Calu3 (cell line): ENCODE data around the gene PORCN. TPM values are rescaled to one million over a fixed set of nuclear protein-coding genes. Genes with fewer than 3 reads are reported as not detected.

Experiments
- BruUV-seq: library from RNA; stranded (reverse); fragments of 400-500 nt; replicated peaks from 2 replicates; lab custom pipeline; 2021; lab: Mats Ljungman, UMichigan
- CTCF ChIA-PET: fragments of 300-600 bp; sonication (Branson Sonifier 250); formaldehyde crosslinking; loops from one replicate; lab custom pipeline; 2022; ENCODE audit warnings: antibody characterized with exemption; lab: Charles Lee
- DNase-seq: peaks from one replicate; pipeline ENCODE4 v3.0.0; 2022
- H3K27ac Mint-ChIP-seq: one replicate; pipeline ENCODE4 v1.8.0; 2022; ENCODE audit warnings: mixed read lengths; ENCODE audit not compliant: unreplicated experiment
- H3K27me3 Mint-ChIP-seq: one replicate; pipeline ENCODE4 v1.8.0; 2022; ENCODE audit warnings: mixed read lengths; ENCODE audit not compliant: unreplicated experiment
- H3K36me3 Mint-ChIP-seq: one replicate; pipeline ENCODE4 v1.8.0; 2022; ENCODE audit warnings: mild to moderate bottlenecking, moderate library complexity, mixed read lengths; ENCODE audit not compliant: insufficient read depth, unreplicated experiment
- H3K4me1 Mint-ChIP-seq: one replicate; pipeline ENCODE4 v1.8.0; 2022; ENCODE audit warnings: mild to moderate bottlenecking, low read depth, mixed read lengths; ENCODE audit not compliant: unreplicated experiment
- H3K4me3 Mint-ChIP-seq: one replicate; pipeline ENCODE4 v1.8.0; 2022; ENCODE audit warnings: mild to moderate bottlenecking, low read depth, moderate library complexity, mixed read lengths; ENCODE audit not compliant: unreplicated experiment
- H3K9me3 Mint-ChIP-seq: one replicate; pipeline ENCODE4 v1.8.0; 2022; ENCODE audit warnings: low read depth, mixed read lengths; ENCODE audit not compliant: unreplicated experiment
- CTCF ChIP-seq: fragments of 200-600 bp; IDR thresholded peaks from one replicate; pipeline ENCODE4 v1.8.0; 2022; ENCODE audit warnings: antibody characterized with exemption; ENCODE audit not compliant: unreplicated experiment
- intact Hi-C: fragments of 100-400 bp; cut with micrococcal nuclease; formaldehyde crosslinking; loops from one replicate; pipeline ENCODE4 v1.10.0; 2022; ENCODE audit not compliant: unreplicated experiment
- total RNA-seq: library from RNA; stranded (reverse); gene quantifications from 2 replicates; pipeline ENCODE4 v1.2.3, GENCODE V29; 2022

The PORCN gene
- total RNA-seq, 1 experiment from 2014 or later, result 19.3 TPM

- H3K4me3 Mint-ChIP-seq, result no peak overlapping the region
Measured at GRCh38 chrX:48513670-48514069, 4.9 kb downstream of the PORCN start.

DNA sequence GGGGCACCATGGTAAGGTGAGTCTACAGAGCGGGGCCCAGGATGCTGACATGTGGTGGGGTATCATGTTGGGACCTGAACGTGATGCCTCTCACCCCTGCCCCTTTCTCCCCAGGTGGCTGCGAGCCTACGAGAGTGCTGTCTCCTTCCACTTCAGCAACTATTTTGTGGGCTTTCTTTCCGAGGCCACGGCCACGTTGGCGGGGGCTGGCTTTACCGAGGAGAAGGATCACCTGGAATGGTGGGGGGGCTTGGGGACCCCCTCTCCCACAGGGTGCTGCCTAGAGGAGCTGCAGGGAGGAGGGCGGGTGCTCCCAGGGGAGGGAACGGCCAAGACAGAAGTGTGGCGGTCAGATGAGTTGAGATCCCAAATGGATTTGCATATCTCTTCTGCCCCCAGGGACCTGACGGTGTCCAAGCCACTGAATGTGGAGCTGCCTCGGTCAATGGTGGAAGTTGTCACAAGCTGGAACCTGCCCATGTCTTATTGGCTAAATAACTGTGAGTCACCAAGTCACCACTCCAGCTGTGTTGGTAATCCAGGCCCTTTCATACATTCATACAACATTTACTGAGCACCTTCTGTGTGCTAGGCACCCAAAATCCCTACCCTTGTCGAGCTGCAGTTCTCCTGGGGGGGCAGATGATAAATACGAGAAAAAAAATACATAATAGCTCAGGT is 5.5 kb downstream of the PORCN start:
- intact Hi-C loops, result loop anchor here (5.0 kb wide), 1 partner anchor 432 kb away; no protein-coding TSS in a partner anchor
- H3K4me3 Mint-ChIP-seq, result no peak overlapping the region
- no peak for TF ChIP-seq CTCF
- peaks cover 17% of the 10 kb centered on the region for H3K4me1 Mint-ChIP-seq
- no peak for DNase-seq
- H3K27me3 Mint-ChIP-seq, result no peaks in the 10 kb centered on the region
- no peak overlapping the region for H3K27ac Mint-ChIP-seq
- no peaks in the 10 kb centered on the region for H3K9me3 Mint-ChIP-seq
- BruUV-seq, result no TSS peak
- CTCF ChIA-PET, result no interaction called here
- peaks cover 17% of the 10 kb centered on the region for H3K36me3 Mint-ChIP-seq

More at GRCh38 chrX:48513670-48514069, 4.9 kb downstream of the PORCN start:
- no peak for TF ChIP-seq CTCF
- Mint-ChIP-seq H3K4me1 (peaks cover 17% of the 10 kb centered on the region), H3K27me3 (no peaks in the 10 kb centered on the region), H3K9me3 (no peaks in the 10 kb centered on the region), H3K36me3 (peaks cover 22% of the 10 kb centered on the region), H3K27ac (no peak overlapping the region)
- CTCF ChIA-PET, result no interaction called here
- no peak for DNase-seq
- no TSS peak for BruUV-seq
- intact Hi-C loops, result loop anchor here (5.0 kb wide), 1 partner anchor 431 kb away; no protein-coding TSS in a partner anchor

GRCh38 chrX:48514868-48515460 is 6.2 kb downstream of the PORCN start:
- CTCF ChIA-PET, result no interaction called here
- intact Hi-C loops, result loop anchor here (5.0 kb wide), 1 partner anchor 433 kb away; no protein-coding TSS in a partner anchor
- peaks cover 11% of the 10 kb centered on the region for H3K4me1 Mint-ChIP-seq
- no TSS peak for BruUV-seq
- H3K27ac Mint-ChIP-seq, result no peak overlapping the region
- H3K36me3 Mint-ChIP-seq, result peaks cover 10% of the 10 kb centered on the region
- no peaks in the 10 kb centered on the region for H3K27me3 Mint-ChIP-seq
- no peak overlapping the region for H3K4me3 Mint-ChIP-seq
- no peak for TF ChIP-seq CTCF
- H3K9me3 Mint-ChIP-seq, result no peaks in the 10 kb centered on the region
- no peak for DNase-seq

DNA sequence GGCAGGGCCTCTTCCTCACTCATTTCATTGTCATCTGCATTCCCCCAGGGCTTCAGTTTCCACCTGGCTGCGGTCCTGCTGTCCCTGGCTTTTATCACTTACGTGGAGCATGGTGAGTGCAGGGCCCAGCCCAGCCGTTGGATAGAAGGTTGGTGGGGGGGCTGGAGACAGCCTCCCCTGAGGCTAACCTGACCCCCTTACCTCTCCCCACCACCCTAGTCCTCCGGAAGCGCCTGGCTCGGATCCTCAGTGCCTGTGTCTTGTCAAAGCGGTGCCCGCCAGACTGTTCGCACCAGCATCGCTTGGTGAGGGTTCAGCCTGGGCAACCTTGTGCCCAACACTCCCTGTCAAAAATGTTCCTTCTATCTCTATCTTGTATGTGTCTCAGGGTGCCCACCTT is 7.0 kb downstream of the PORCN start:
- no peaks in the 10 kb centered on the region for H3K27me3 Mint-ChIP-seq
- peaks cover 13% of the 10 kb centered on the region for H3K4me1 Mint-ChIP-seq
- CTCF ChIA-PET, result no interaction called here
- peaks cover 10% of the 10 kb centered on the region for H3K36me3 Mint-ChIP-seq
- DNase-seq, result no peak
- H3K27ac Mint-ChIP-seq, result no peak overlapping the region
- no TSS peak for BruUV-seq
- H3K9me3 Mint-ChIP-seq, result no peaks in the 10 kb centered on the region
- no peak overlapping the region for H3K4me3 Mint-ChIP-seq
- intact Hi-C loops, result no loop called here
- no peak for TF ChIP-seq CTCF
